Measurements from ENCODE around the gene RPAIN. TPM values are rescaled to one million over a fixed set of nuclear protein-coding genes. Genes with fewer than 3 reads are reported as not detected.

The RPAIN gene
- total and polyA plus RNA-seq, 2 donors (not counting 3 experiments of a cell fraction or from before 2014, with no cell fraction given) = 39.3 to 55.9 TPM

GRCh38 chr17:5424909-5425308, 4.9 kb downstream of the RPAIN start:
- intact Hi-C loops (cut with micrococcal nuclease) = no loop called here
- POLR2A ChIA-PET = no interaction called here

More at GRCh38 chr17:5424909-5425308, 4.9 kb downstream of the RPAIN start:
- DNase-seq (ENCODE audit: low read depth, low spot score) (no peak), FAIRE-seq (no peak)
- Histone ChIP-seq H3K79me2 (ENCODE audit: control insufficient read depth, insufficient read depth, low read length) (peaks cover 18% of the 10 kb centered on the region), H3K36me3 (ENCODE audit: control insufficient read depth in 2 of 2, extremely low read depth in 1 of 2, insufficient read depth in 2 of 2, low read length in 2 of 2) (peaks cover 27 to 36% of the 10 kb centered on the region in 2 experiments), H3K27ac (ENCODE audit: insufficient read depth, low read depth, low read length) (no peak overlapping the region), H2AFZ (ENCODE audit: low read depth, low read length) (no peak overlapping the region), H3K27me3 (ENCODE audit: control insufficient read depth in 2 of 2, insufficient read depth in 2 of 2, low read length in 2 of 2) (no peaks in the 10 kb centered on the region), H3K4me3 (replicated peaks in 1 of 3; ENCODE audit: insufficient read depth in 1 of 3, low read depth in 1 of 3, low read length in 3 of 3) (no peak overlapping the region), H3K9me1 (replicated peaks; ENCODE audit: control insufficient read depth, extremely low read depth, insufficient read depth, low read length) (no peaks in the 10 kb centered on the region), H3K4me2 (ENCODE audit: insufficient read depth, low read length) (no peak overlapping the region), H3K9ac (replicated peaks; ENCODE audit: extremely low read depth, insufficient read depth, low read length) (no peak overlapping the region), H3K9me3 (replicated peaks; ENCODE audit: control insufficient read depth, insufficient read depth, low read length) (no peaks in the 10 kb centered on the region), H4K20me1 (replicated peaks; ENCODE audit: control insufficient read depth, extremely low read depth, insufficient read depth, low read length) (no peaks in the 10 kb centered on the region), H3K4me1 (ENCODE audit: control insufficient read depth, extremely low read depth, insufficient read depth, low read length) (peaks cover 7% of the 10 kb centered on the region)
- CTCF ChIA-PET = interaction anchor here (3.7 kb wide), 1 partner anchor 15 kb away, joined by 22 read pairs; the partner anchor contains the start of gene C1QBP
- no TSS peak for BruUV-seq (replicated peaks)
- dilution Hi-C loops (cut with MboI; ENCODE audit: extremely low pct_ligation_motif_present, low sequenced_read_pairs) = no loop called here
- TF ChIP-seq JUN (IDR thresholded peaks at IDR 0.05; ENCODE audit: borderline replicate concordance, insufficient read depth, insufficient read length, low read depth) (no peak), FOS (IDR thresholded peaks at IDR 0.05; ENCODE audit: borderline replicate concordance, insufficient read depth, low read length) (no peak), MYC (IDR thresholded peaks at IDR 0.05; ENCODE audit: low read depth, low read length) (no peak), EZH2 (IDR thresholded peaks at IDR 0.05; ENCODE audit: borderline replicate concordance, low read depth, low read length, severe bottlenecking) (no peak), GATA2 (IDR thresholded peaks at IDR 0.05; ENCODE audit: insufficient read depth, insufficient read length, low read depth, low read length) (no peak), POLR2AphosphoS5 (IDR thresholded peaks at IDR 0.05; ENCODE audit: insufficient read depth, low read depth, low read length) (no peak), POLR2A (IDR thresholded peaks at IDR 0.05; ENCODE audit: low read depth, low read length) (no peak), CTCF (IDR thresholded peaks at IDR 0.05; ENCODE audit: extremely low read depth in 1 of 2, insufficient read depth in 1 of 2, low read depth in 1 of 2, low read length in 2 of 2) (no peak), MAX (IDR thresholded peaks at IDR 0.05; ENCODE audit: insufficient read depth, insufficient read length) (no peak)
